Keratinocyte (primary cell): ENCODE results near the gene SEZ6L2.

Experiments
- CTCF ChIP-seq, 3 experiments: IDR thresholded peaks in 1 of 3; conservative IDR thresholded peaks in 1 of 3; optimal IDR thresholded peaks in 1 of 3; 2 replicates in 2 of 3; 3 replicates in 1 of 3; pipeline versions ENCODE3 to v1.5.1; 2011; ENCODE audit warnings: low read length in 3 of 3, mild to moderate bottlenecking in 3 of 3, moderate library complexity in 2 of 3, control low read depth in 1 of 3, inconsistent platforms in 1 of 3; ENCODE audit not compliant: insufficient read depth in 2 of 3; ENCODE audit errors: extremely low read depth in 1 of 3
- EZH2 ChIP-seq: IDR thresholded peaks from one replicate; pipeline ENCODE4 v1.6.1; 2012; ENCODE audit warnings: inconsistent platforms, mild to moderate bottlenecking, low read length, moderate library complexity

GRCh38 chr16:29858974-29859373 lies 40.4 kb downstream of the SEZ6L2 start:
- no peak for TF ChIP-seq CTCF (optimal IDR thresholded peaks at IDR 0.05 in 1 of 3, IDR thresholded peaks at IDR 0.05 in 1 of 3, conservative IDR thresholded peaks at IDR 0.05 in 1 of 3; ENCODE audit: extremely low read depth in 1 of 3, insufficient read depth in 2 of 3, low read length in 3 of 3)
- TF ChIP-seq EZH2 = no peak
